ENCODE results near the gene COBLL1. TPM values are rescaled to one million over a fixed set of nuclear protein-coding genes. Genes with fewer than 3 reads are reported as not detected.

The COBLL1 gene
- total and polyA plus RNA-seq, 8 donors: 19.1 to 74.8 (median 22.1) TPM

DNA sequence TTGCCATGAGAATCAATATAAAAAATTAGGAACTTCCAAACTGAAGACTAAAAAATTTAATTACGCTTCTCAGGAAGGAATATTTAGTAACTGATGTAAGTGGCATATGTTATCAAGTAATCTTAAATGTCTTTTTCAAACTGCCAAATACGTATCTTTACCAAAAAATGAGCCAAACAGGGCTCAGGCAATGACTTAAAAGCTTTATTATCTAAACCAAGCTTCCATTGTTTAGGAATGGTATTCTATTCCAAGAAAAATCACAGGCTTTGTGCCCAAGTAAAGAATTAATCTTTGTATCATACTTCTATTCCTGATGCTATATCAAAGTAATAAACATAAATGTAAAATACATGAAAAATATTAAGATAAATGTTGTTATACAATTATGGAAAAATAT is 148.7 kb downstream of the COBLL1 start:
- intact Hi-C loops (cut with DNase I): no loop called here
- no peak for DNase-seq
- TF ChIP-seq, protein P1, sequence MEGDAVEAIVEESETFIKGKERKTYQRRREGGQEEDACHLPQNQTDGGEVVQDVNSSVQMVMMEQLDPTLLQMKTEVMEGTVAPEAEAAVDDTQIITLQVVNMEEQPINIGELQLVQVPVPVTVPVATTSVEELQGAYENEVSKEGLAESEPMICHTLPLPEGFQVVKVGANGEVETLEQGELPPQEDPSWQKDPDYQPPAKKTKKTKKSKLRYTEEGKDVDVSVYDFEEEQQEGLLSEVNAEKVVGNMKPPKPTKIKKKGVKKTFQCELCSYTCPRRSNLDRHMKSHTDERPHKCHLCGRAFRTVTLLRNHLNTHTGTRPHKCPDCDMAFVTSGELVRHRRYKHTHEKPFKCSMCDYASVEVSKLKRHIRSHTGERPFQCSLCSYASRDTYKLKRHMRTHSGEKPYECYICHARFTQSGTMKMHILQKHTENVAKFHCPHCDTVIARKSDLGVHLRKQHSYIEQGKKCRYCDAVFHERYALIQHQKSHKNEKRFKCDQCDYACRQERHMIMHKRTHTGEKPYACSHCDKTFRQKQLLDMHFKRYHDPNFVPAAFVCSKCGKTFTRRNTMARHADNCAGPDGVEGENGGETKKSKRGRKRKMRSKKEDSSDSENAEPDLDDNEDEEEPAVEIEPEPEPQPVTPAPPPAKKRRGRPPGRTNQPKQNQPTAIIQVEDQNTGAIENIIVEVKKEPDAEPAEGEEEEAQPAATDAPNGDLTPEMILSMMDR (IDR thresholded peaks at IDR 0.05): no peak
- Histone ChIP-seq H3K4me1 (no peaks in the 10 kb centered on the region), H3K36me3 (peaks cover 0 to 30% of the 10 kb centered on the region in 2 donors), H3K4me3 (no peak overlapping the region), H3K27ac (no peak overlapping the region), H3K9me3 (no peaks in the 10 kb centered on the region), H3K27me3 (no peaks in the 10 kb centered on the region)
- ATAC-seq: no peak

DNA sequence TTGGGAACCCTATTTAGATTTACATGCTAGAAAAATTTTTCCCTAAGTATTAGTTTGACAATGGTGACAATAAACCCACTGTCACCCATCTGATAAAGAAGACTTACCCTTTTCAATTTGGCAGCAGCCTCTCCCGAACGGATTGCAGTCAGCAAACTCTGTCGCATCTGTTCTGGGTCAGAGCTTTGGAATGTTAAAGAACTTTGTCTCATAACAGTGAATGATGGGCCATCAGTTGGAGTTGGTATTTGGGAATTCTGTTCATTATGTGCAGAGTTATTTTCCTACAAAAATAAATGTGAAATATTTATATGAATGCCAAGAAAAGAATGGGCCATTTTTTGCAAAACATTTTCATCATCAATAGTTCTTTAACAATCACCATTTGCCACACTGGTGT is 149.5 kb downstream of the COBLL1 start:
- peaks cover 0 to 30% of the 10 kb centered on the region in 2 donors for H3K36me3 ChIP-seq
- no peak overlapping the region for H3K27ac ChIP-seq
- H3K9me3 ChIP-seq: no peaks in the 10 kb centered on the region
- ATAC-seq: no peak
- intact Hi-C loops (cut with DNase I): no loop called here
- no peaks in the 10 kb centered on the region for H3K4me1 ChIP-seq
- no peak for DNase-seq
- H3K27me3 ChIP-seq: no peaks in the 10 kb centered on the region
- no peak overlapping the region for H3K4me3 ChIP-seq
- TF ChIP-seq, protein P1 (IDR thresholded peaks at IDR 0.05): no peak

DNA sequence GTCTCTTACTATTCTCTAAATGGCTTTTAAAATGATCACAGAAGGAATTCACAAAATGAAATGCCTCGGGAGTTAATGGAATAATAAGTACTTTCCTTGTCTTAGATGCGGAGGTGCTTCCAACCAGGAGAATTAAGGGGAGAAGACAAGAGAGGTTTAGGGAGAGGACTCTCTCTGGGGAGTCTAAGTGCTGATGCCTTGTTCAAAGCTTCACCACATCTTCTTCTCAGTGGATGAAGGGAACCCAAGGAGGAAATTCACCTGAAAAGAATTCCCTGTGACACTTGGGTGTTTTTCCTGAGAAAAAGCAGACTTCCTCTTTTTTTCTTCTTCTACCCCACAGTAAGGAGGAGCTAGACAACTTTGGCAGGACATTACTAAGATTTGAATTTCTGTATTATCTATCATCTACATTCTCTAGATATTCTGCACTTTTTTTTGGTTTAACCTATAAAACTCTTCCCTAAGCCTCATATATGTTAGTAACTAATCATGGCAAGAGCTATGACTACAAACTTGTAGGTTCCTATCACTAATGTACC is 150.2 kb downstream of the COBLL1 start:
- Histone ChIP-seq H3K36me3 (peaks cover 0 to 30% of the 10 kb centered on the region in 2 donors), H3K9me3 (no peaks in the 10 kb centered on the region), H3K4me3 (no peak overlapping the region), H3K27ac (no peak overlapping the region), H3K27me3 (no peaks in the 10 kb centered on the region), H3K4me1 (no peaks in the 10 kb centered on the region)
- no peak for ATAC-seq
- intact Hi-C loops (cut with DNase I): no loop called here
- no peak for DNase-seq
- TF ChIP-seq, protein P1 (IDR thresholded peaks at IDR 0.05): no peak

DNA sequence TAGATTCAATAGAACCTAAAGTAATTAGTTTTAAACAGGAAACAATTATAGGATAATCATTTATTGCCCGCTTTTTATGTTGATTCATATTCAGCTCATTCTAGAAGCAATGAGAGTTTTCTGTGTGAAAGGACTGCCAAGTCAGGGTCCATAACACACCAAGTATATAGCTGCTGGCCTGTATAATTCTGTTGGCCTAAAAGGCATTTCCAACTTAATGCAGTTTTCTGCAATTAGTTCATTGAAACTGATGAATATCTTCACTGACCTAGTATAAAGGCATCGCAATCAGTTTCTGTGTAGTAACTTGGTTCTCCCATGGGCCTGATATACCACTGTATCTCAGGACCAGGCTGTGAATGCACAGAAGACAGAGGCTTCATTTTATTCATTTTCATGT is 151.3 kb downstream of the COBLL1 start:
- peaks cover 0 to 30% of the 10 kb centered on the region in 2 donors for H3K36me3 ChIP-seq
- no peak for ATAC-seq
- TF ChIP-seq, protein P1 (IDR thresholded peaks at IDR 0.05): no peak

DNA sequence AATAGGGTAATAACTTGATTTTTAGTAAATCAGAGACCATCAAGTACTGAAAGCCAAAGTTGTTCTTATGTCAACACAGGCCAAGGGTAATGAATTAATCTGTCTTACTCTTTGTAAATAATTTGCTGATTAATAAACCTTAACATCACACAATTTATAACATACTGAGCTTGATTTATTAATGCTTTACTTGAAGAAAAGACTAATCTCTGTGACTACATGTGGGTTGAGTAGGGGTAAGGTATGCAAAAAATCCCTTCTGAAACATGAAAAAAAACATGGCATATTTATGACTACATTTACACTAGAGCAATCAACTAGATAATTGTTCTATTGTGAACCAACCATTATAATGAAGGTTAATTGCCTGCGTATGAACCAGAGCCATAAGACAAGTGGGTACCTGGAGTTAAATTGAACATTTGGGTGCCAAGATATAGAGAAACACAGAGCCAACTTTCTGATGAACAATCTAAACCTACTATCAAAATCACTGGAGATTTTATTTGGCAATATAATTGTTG is 152.7 kb downstream of the COBLL1 start:
- peaks cover 3 to 22% of the 10 kb centered on the region in 2 donors for H3K36me3 ChIP-seq
- intact Hi-C loops (cut with DNase I): no loop called here

More for the DNA sequence above, 151.3 kb downstream of the COBLL1 start:
- Histone ChIP-seq H3K4me1 (no peaks in the 10 kb centered on the region), H3K4me3 (no peak overlapping the region), H3K27me3 (no peaks in the 10 kb centered on the region), H3K27ac (no peak overlapping the region), H3K9me3 (no peaks in the 10 kb centered on the region)
- no peak for DNase-seq
- intact Hi-C loops (cut with DNase I): no loop called here

More for the DNA sequence above, 152.7 kb downstream of the COBLL1 start:
- no peaks in the 10 kb centered on the region for H3K9me3 ChIP-seq
- no peaks in the 10 kb centered on the region for H3K27me3 ChIP-seq
- ATAC-seq (no peak), DNase-seq (no peak)
- TF ChIP-seq, protein P1 (IDR thresholded peaks at IDR 0.05): no peak
- no peak overlapping the region for H3K4me3 ChIP-seq
- H3K4me1 ChIP-seq: no peaks in the 10 kb centered on the region
- no peak overlapping the region for H3K27ac ChIP-seq
